A673 (cell line): ENCODE measurements around the gene FZD4. TPM values are rescaled to one million over a fixed set of nuclear protein-coding genes. Genes with fewer than 3 reads are reported as not detected.

Experiments
- BruUV-seq: library from RNA; stranded (reverse); fragments of 400-500 nt; replicated peaks from 2 replicates; lab custom pipeline; 2021; lab: Mats Ljungman, UMichigan
- CTCF ChIA-PET: fragments of 300-600 bp; sonication (Branson Sonifier 250); formaldehyde crosslinking; loops from one replicate; lab custom pipeline; 2022; ENCODE audit warnings: antibody characterized with exemption; lab: Charles Lee
- POLR2A ChIA-PET: fragments of 300-600 bp; sonication (Branson Sonifier 250); formaldehyde crosslinking; loops from one replicate; lab custom pipeline; 2022; ENCODE audit warnings: antibody characterized with exemption; ENCODE audit not compliant: low non-redundant PET; lab: Charles Lee
- DNase-seq: peaks from one replicate; pipeline ENCODE4 v3.0.0-alpha.2; 2015; ENCODE audit warnings: low spot score
- H3K27ac ChIP-seq: fragments of 200-600 bp; sonication (generic); 2 replicates; pipeline ENCODE4 v1.5.1; 2016; ENCODE audit warnings: mixed run types, low read depth, mild to moderate bottlenecking, mixed read lengths, antibody characterized with exemption, low read length; ENCODE audit not compliant: poor library complexity, severe bottlenecking
- H3K27me3 ChIP-seq: fragments of 200-600 bp; sonication (generic); replicated peaks from 2 replicates; pipeline ENCODE4 v1.6.1; 2017; ENCODE audit warnings: mixed run types, low read depth, mild to moderate bottlenecking, mixed read lengths, antibody characterized with exemption, low read length; ENCODE audit not compliant: insufficient read depth, poor library complexity
- H3K36me3 ChIP-seq: fragments of 200-600 bp; sonication (generic); 2 replicates; pipeline ENCODE4 v1.6.1; 2016; ENCODE audit warnings: mixed run types, mild to moderate bottlenecking, mixed read lengths, antibody characterized with exemption, low read length; ENCODE audit not compliant: insufficient read depth, poor library complexity, severe bottlenecking
- H3K4me1 ChIP-seq: fragments of 200-600 bp; sonication (generic); 2 replicates; pipeline ENCODE4 v1.6.1; 2017; ENCODE audit warnings: mixed run types, mild to moderate bottlenecking, mixed read lengths, antibody characterized with exemption, low read length; ENCODE audit not compliant: insufficient read depth, poor library complexity, severe bottlenecking
- H3K4me3 ChIP-seq: fragments of 200-600 bp; sonication (generic); 2 replicates; pipeline ENCODE4 v1.5.1; 2016; ENCODE audit warnings: low read depth, mixed run types, mild to moderate bottlenecking, mixed read lengths, low read length; ENCODE audit not compliant: poor library complexity, severe bottlenecking
- H3K9me3 ChIP-seq: fragments of 200-600 bp; sonication (generic); 2 replicates; pipeline ENCODE4 v1.6.1; 2016; ENCODE audit warnings: mixed run types, low read depth, mild to moderate bottlenecking, mixed read lengths, antibody characterized with exemption, low read length; ENCODE audit not compliant: poor library complexity, severe bottlenecking
- CTCF ChIP-seq: fragments of 300-800, 200-600 bp; sonication (generic); conservative IDR thresholded peaks from 2 replicates; pipeline ENCODE4 v1.5.1; 2017; ENCODE audit warnings: low read depth, mild to moderate bottlenecking, antibody characterized with exemption, low read length, moderate library complexity, mixed read lengths
- EZH2 ChIP-seq: fragments of 200-600 bp; sonication (generic); IDR thresholded peaks from 2 replicates; pipeline ENCODE4 v1.6.1; 2017; ENCODE audit warnings: borderline replicate concordance, low read depth, mild to moderate bottlenecking, mixed read lengths, antibody characterized with exemption, low read length; ENCODE audit not compliant: poor library complexity, severe bottlenecking
- intact Hi-C: fragments of 100-400 bp; cut with micrococcal nuclease; formaldehyde crosslinking; loops from one replicate; pipeline ENCODE4 v1.10.0; 2022; ENCODE audit not compliant: unreplicated experiment
- total RNA-seq: library from RNA; stranded (reverse); gene quantifications from 2 replicates; pipeline ENCODE4 v1.2.3, GENCODE V29; 2021

Gene FZD4
- total RNA-seq, 1 experiment from 2014 or later, result 89.1 TPM

- POLR2A ChIA-PET, result no interaction called here
- Histone ChIP-seq H3K4me1 (peaks cover 65% of the 10 kb centered on the region), H3K27ac (no peak overlapping the region), H3K27me3 (no peaks in the 10 kb centered on the region), H3K36me3 (peaks cover 11% of the 10 kb centered on the region), H3K9me3 (no peaks in the 10 kb centered on the region), H3K4me3 (no peak overlapping the region)
- CTCF ChIA-PET, result interaction anchor here (0.8 kb wide), 1 partner anchor 33 kb away, joined by 4 read pairs; the partner anchor contains the start of gene FZD4
- intact Hi-C loops, result no loop called here
- no peak for TF ChIP-seq EZH2
- no peak for DNase-seq
- BruUV-seq, result no TSS peak
Observed at GRCh38 chr11:86922225-86922624, 33.0 kb downstream of the FZD4 start.

- ChIA-PET POLR2A (no interaction called here), CTCF (interaction anchor here (1.1 kb wide), 1 partner anchor 12 kb away, joined by 4 read pairs; no protein-coding TSS in a partner anchor)
- intact Hi-C loops, result loop anchor here (1.0 to 5.0 kb wide), 5 partner anchors 49 to 463 kb away; partner anchors contain the start of gene ME3
- no peaks in the 10 kb centered on the region for H3K27me3 ChIP-seq
- H3K9me3 ChIP-seq, result no peaks in the 10 kb centered on the region
- H3K36me3 ChIP-seq, result peaks cover 14% of the 10 kb centered on the region
- peak; percentile 90 for DNase-seq
- H3K4me3 ChIP-seq, result no peak overlapping the region
- BruUV-seq, result no TSS peak
- TF ChIP-seq EZH2 (no peak), CTCF (peak; percentile 88)
- H3K4me1 ChIP-seq, result peaks cover 63% of the 10 kb centered on the region
- H3K27ac ChIP-seq, result peak overlapping the region; percentile 87
Observed at GRCh38 chr11:86919557-86920210, 35.5 kb downstream of the FZD4 start.

GRCh38 chr11:86918973-86919372 is 36.2 kb downstream of the FZD4 start:
- POLR2A ChIA-PET, result no interaction called here
- no TSS peak for BruUV-seq
- no peak overlapping the region for H3K4me3 ChIP-seq

More at GRCh38 chr11:86918973-86919372, 36.2 kb downstream of the FZD4 start:
- intact Hi-C loops, result loop anchor here (1.0 to 5.0 kb wide), 5 partner anchors 49 to 463 kb away; partner anchors contain the start of gene ME3
- Histone ChIP-seq H3K27me3 (no peaks in the 10 kb centered on the region), H3K36me3 (peaks cover 15% of the 10 kb centered on the region), H3K27ac (peak overlapping the region; percentile 87), H3K9me3 (no peaks in the 10 kb centered on the region), H3K4me1 (peaks cover 61% of the 10 kb centered on the region)
- CTCF ChIA-PET, result interaction anchor here (1.1 kb wide), 1 partner anchor 11 kb away, joined by 4 read pairs; no protein-coding TSS in a partner anchor
- TF ChIP-seq CTCF, result no peak
- TF ChIP-seq EZH2, result no peak
- no peak for DNase-seq
